ENCODE results near the gene SDHAF3. TPM values are rescaled to one million over a fixed set of nuclear protein-coding genes. Genes with fewer than 3 reads are reported as not detected.
"Not testable (repeated sequence)": the region's sequence is repeated elsewhere in the genome, so short reads cannot be mapped to it uniquely, and the experiment has no call there.

SDHAF3 gene
- polyA plus RNA-seq, 3 donors = 2.9 to 23.3 (median 23.2) TPM

DNA sequence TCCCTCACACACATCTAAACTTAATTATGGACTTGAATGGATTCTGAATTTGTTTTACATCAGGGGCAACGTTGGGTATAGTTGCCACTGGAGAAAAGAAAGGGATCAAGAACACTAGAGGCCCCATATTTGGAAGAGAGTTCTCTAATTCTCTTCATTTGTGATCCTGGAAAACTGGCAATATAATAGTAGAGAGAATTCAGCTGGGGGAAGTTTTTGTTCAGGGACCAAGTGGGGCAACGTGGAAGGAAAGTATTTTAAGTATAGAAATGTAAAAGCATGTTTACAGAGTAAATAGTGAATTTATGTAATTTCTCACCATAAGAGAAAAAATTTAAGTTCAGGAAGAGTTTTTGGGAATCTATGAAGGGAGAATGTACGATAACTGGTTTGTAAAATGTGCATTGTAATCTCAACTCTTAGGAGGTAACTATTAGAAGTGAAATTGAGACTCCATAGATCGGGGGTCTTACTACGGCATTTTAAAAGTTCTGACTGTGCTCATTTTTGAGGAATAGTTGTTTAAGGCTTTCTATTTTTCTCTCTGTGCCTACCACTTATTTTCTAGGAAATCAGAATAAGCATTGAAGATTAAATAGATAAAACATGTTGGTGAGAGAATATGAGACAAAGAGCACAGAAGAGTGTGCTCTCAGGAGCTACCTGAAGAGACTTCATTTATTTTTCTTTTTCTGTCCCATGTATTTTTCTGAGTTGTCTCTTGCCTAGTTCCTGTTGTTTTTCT is 3.4 kb downstream of the SDHAF3 start:
- no peak overlapping the region for H3K4me2 ChIP-seq (replicated peaks; ENCODE audit: extremely low read depth, low read length, poor library complexity, severe bottlenecking)
- WGBS (ENCODE audit: insufficient coverage) = 88% methylated on average over 1 of the region's 5 CpGs
- H3K79me2 ChIP-seq (ENCODE audit: insufficient read depth, low read length) = no peaks in the 10 kb centered on the region
- DNase-seq = no peak
- H2AFZ ChIP-seq (ENCODE audit: insufficient read depth, low read depth, low read length, poor library complexity, severe bottlenecking) = no peak overlapping the region
- H3K27ac ChIP-seq (ENCODE audit: low read depth in 1 of 2, low read length in 2 of 2) = no peak overlapping the region
- no peaks in the 10 kb centered on the region for H3K9me3 ChIP-seq (replicated peaks in 1 of 2; ENCODE audit: control insufficient read depth in 1 of 2, insufficient read depth in 1 of 2, low read length in 2 of 2)
- no peak overlapping the region for H3K4me3 ChIP-seq (replicated peaks in 1 of 3; ENCODE audit: low read depth in 2 of 3, low read length in 3 of 3)
- H3K4me1 ChIP-seq (ENCODE audit: control insufficient read depth in 1 of 2, insufficient read depth in 2 of 2, low read length in 2 of 2) = peaks cover 25 to 32% of the 10 kb centered on the region in 2 donors
- no peak overlapping the region for H3K9ac ChIP-seq (ENCODE audit: insufficient read depth, low read length, poor library complexity, severe bottlenecking)
- peaks cover 6 to 26% (median 15%) of the 10 kb centered on the region in 7 donors for H3K9me3 Mint-ChIP-seq
- no peaks in the 10 kb centered on the region for H3K36me3 ChIP-seq (replicated peaks in 1 of 2; ENCODE audit: control insufficient read depth in 1 of 2, insufficient read depth in 2 of 2, low read length in 2 of 2)
- peaks cover 2 to 5% (median 3%) of the 10 kb centered on the region in 3 donors for H3K27me3 Mint-ChIP-seq (ENCODE audit: low read depth in 3 of 3)
- peaks cover 4 to 9% of the 10 kb centered on the region in 2 donors for H3K36me3 Mint-ChIP-seq
- H3K4me1 Mint-ChIP-seq = peaks cover 33% of the 10 kb centered on the region
- H3K27me3 ChIP-seq (ENCODE audit: control insufficient read depth in 2 of 2, insufficient read depth in 2 of 2, low read length in 2 of 2) = no peaks in the 10 kb centered on the region
- no peak overlapping the region for H3K4me3 Mint-ChIP-seq
- intact Hi-C loops (cut with micrococcal nuclease) = no loop called here
- TF ChIP-seq, protein P1, sequence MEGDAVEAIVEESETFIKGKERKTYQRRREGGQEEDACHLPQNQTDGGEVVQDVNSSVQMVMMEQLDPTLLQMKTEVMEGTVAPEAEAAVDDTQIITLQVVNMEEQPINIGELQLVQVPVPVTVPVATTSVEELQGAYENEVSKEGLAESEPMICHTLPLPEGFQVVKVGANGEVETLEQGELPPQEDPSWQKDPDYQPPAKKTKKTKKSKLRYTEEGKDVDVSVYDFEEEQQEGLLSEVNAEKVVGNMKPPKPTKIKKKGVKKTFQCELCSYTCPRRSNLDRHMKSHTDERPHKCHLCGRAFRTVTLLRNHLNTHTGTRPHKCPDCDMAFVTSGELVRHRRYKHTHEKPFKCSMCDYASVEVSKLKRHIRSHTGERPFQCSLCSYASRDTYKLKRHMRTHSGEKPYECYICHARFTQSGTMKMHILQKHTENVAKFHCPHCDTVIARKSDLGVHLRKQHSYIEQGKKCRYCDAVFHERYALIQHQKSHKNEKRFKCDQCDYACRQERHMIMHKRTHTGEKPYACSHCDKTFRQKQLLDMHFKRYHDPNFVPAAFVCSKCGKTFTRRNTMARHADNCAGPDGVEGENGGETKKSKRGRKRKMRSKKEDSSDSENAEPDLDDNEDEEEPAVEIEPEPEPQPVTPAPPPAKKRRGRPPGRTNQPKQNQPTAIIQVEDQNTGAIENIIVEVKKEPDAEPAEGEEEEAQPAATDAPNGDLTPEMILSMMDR (IDR thresholded peaks at IDR 0.05) = no peak
- H3K27ac Mint-ChIP-seq = no peak overlapping the region
- H4K20me1 ChIP-seq (ENCODE audit: insufficient read depth, low read length) = no peaks in the 10 kb centered on the region

DNA sequence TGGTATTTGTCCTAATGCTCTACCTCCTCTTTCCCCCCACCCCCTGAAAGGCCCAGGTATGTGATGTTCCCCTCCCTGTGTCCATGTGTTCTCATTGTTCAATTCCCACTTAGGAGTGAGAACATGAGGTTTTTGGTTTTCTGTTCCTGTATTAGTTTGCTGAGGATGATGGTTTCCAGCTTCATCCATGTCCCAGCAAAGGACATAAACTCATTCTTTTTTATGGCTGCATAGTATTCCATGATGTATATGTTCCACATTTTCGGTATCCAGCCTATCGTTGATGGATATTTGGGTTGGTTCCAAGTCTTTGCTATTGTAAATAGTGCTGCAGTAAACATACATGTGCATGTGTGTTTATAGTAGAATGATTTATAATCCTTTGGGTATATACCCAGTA is 5.6 kb downstream of the SDHAF3 start:
- H3K9me3 ChIP-seq (replicated peaks in 1 of 2; ENCODE audit: control insufficient read depth in 1 of 2, insufficient read depth in 1 of 2, low read length in 2 of 2); H3K4me3 ChIP-seq (replicated peaks in 1 of 3; ENCODE audit: low read depth in 2 of 3, low read length in 3 of 3); H3K27me3 Mint-ChIP-seq (ENCODE audit: low read depth in 3 of 3); H3K27ac ChIP-seq (ENCODE audit: low read depth in 1 of 2, low read length in 2 of 2); H3K36me3 ChIP-seq (replicated peaks in 1 of 2; ENCODE audit: control insufficient read depth in 1 of 2, insufficient read depth in 2 of 2, low read length in 2 of 2); H2AFZ ChIP-seq (ENCODE audit: insufficient read depth, low read depth, low read length, poor library complexity, severe bottlenecking); H3K27me3 ChIP-seq (ENCODE audit: control insufficient read depth in 2 of 2, insufficient read depth in 2 of 2, low read length in 2 of 2); H3K36me3 Mint-ChIP-seq; H3K9ac ChIP-seq (ENCODE audit: insufficient read depth, low read length, poor library complexity, severe bottlenecking); H4K20me1 ChIP-seq (ENCODE audit: insufficient read depth, low read length); H3K27ac Mint-ChIP-seq; DNase-seq; intact Hi-C loops (cut with micrococcal nuclease); H3K79me2 ChIP-seq (ENCODE audit: insufficient read depth, low read length); H3K4me3 Mint-ChIP-seq; H3K4me2 ChIP-seq (replicated peaks; ENCODE audit: extremely low read depth, low read length, poor library complexity, severe bottlenecking): not testable (repeated sequence)
- no CpG with 5 or more reads among the region's 2 CpGs for WGBS (ENCODE audit: insufficient coverage)
- Mint-ChIP-seq H3K4me1 (peaks cover 16% of the 10 kb centered on the region), H3K9me3 (peaks cover 6 to 20% (median 10%) of the 10 kb centered on the region in 7 donors)
- peaks cover 8 to 15% of the 10 kb centered on the region in 2 donors for H3K4me1 ChIP-seq (ENCODE audit: control insufficient read depth in 1 of 2, insufficient read depth in 2 of 2, low read length in 2 of 2)
